Inflammatory macrophage treated with lipopolysaccharide for 1 hour (primary cell): ENCODE measurements around the gene PLN.

ENCODE experiments used
- DNase-seq, 2 donors: peaks; one replicate each; pipeline ENCODE4 v3.0.0-alpha.2; 2020 to 2022

PLN gene

GRCh38 chr6:118580585-118581419 lies 32.7 kb downstream of the PLN start:
- peak; percentile 47 to 77 for DNase-seq

- DNase-seq = peak; percentile 72
Observed at GRCh38 chr6:118581489-118581959, 33.4 kb downstream of the PLN start.

- DNase-seq = no peak
Observed at GRCh38 chr6:118584911-118585310, 36.8 kb downstream of the PLN start.

GRCh38 chr6:118586746-118587485 lies 38.8 kb downstream of the PLN start:
- DNase-seq = no peak

GRCh38 chr6:118588626-118589025 lies 40.5 kb downstream of the PLN start:
- DNase-seq = no peak

GRCh38 chr6:118589186-118589585 lies 41.1 kb downstream of the PLN start:
- no peak for DNase-seq

- no peak for DNase-seq
Observed at GRCh38 chr6:118589649-118590365, 41.7 kb downstream of the PLN start.

GRCh38 chr6:118591897-118592296 lies 43.8 kb downstream of the PLN start:
- DNase-seq = no peak

- DNase-seq = peak; percentile 14 to 24
Observed at GRCh38 chr6:118594877-118595276, 46.8 kb downstream of the PLN start.

GRCh38 chr6:118596774-118597320 lies 48.8 kb downstream of the PLN start:
- DNase-seq = peak; percentile 18 to 59

GRCh38 chr6:118597636-118598035 lies 49.5 kb downstream of the PLN start:
- no peak for DNase-seq

GRCh38 chr6:118598324-118598723 lies 50.2 kb downstream of the PLN start:
- DNase-seq = no peak

- no peak for DNase-seq
Observed at GRCh38 chr6:118602300-118602699, 54.2 kb downstream of the PLN start.

- DNase-seq = no peak
Observed at GRCh38 chr6:118603372-118603771, 55.3 kb downstream of the PLN start.

- no peak for DNase-seq
Observed at GRCh38 chr6:118606268-118606667, 58.2 kb downstream of the PLN start.

- DNase-seq = no peak
Observed at GRCh38 chr6:118606858-118607257, 58.8 kb downstream of the PLN start.
